ENCODE measurements around the gene TTC24.

Gene TTC24

DNA sequence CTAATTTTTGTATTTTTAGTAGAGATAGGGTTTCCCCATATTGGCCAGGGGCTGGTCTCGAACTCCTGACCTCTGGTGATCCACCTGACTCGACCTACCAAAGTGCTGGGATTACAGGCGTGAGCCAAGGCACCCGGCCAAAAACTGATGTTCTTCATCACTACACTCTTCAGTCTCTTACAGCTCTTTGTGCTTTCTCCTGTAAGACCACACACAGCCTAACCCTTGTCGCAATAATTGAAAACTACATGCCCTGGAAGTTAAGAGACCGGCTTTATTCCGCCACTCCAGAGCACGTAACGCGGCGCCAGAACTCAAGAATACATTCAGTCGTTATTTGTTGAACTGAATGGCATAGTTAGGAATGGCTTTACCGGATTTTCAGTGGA is 21.2 kb downstream of the TTC24 start:
- TF ChIP-seq GATA3 (IDR thresholded peaks at IDR 0.05; ENCODE audit: low read depth, low read length) (no peak), GATA2 (IDR thresholded peaks at IDR 0.05; ENCODE audit: low read depth, low read length) (no peak)

DNA sequence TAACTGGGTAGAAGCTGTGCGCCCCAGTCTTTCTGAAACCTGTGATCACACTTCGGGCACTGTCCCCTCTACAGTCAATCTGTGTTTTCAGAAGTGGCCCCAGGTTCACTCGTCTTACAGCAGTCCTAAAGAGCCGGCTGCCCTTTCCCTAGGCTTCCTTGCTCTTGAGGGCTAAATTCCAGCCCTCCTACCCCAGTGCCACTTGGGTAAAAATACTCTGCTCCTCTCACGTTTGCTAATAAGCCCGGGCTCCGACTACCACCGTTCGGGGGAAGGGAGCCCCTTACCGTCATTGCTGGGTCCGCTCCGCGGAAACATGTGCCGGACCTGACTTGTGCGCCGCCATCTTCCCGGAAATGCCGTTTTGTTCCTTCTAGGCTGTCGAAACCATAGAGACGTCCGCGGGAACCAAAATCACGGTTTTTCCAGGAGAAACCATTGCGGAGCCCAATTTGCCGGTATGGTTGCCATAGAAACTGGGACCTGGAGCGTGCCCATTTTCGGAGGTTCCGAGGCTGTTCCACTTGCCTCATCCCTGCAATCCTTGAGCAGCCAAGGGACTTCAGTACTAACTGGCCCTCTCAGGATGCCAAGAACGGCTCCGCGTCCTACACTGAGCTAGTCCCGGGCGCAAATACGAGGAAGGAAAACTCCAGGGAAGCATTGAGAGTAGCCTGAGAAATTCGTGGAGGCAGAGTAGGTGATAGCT is 21.8 kb downstream of the TTC24 start, which contains the start of gene GPATCH4:
GPATCH4 (minus strand) TSS at position 358 of the 709 bp plus-strand sequence.
- TF ChIP-seq GATA3 (IDR thresholded peaks at IDR 0.05; ENCODE audit: low read depth, low read length) (no peak), GATA2 (IDR thresholded peaks at IDR 0.05; ENCODE audit: low read depth, low read length) (no peak)

DNA sequence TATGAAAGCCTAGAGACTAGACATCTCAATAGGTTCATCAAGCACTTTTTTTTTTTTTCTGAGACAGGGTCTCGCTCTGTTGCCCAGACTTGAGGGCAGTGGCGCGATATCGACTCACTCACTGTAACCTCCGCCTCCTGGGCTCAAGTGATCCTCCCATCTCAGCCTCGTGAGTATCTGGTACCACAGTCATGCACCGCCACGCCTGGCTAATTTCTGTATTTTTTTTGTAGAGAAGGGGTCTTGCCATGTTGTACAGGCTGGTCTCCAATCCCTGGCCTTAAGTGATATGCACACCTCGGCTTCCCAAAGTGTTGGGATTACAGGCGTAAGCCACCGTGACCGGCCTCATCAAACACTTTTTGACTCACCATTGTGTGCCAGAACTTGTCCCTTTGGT is 22.4 kb downstream of the TTC24 start:
- TF ChIP-seq GATA3 (IDR thresholded peaks at IDR 0.05; ENCODE audit: low read depth, low read length) (no peak), GATA2 (IDR thresholded peaks at IDR 0.05; ENCODE audit: low read depth, low read length) (no peak)

DNA sequence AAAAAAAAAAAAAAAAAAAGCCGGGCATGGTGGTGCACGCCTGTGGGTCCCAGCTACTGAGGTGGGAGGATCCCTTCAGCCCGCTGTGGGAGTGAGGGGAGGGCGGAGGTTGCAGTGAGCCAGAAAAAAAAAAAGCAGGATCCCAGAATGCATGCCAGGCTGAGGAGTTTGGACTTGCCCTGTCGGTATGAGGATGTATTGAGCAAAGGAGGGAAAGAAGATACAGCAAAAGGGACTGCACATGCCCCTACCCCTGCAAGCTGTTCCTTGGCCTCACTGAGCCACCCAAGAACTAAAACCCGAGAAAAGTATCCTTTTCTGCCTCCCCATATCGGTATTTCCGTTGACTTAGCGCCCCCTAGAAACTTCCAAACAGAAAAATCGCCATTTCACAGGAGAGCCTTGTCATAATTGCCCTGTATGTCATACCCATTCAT is 23.1 kb downstream of the TTC24 start:
- no peak for TF ChIP-seq GATA2 (IDR thresholded peaks at IDR 0.05; ENCODE audit: low read depth, low read length)
- TF ChIP-seq GATA3 (IDR thresholded peaks at IDR 0.05; ENCODE audit: low read depth, low read length) = no peak

DNA sequence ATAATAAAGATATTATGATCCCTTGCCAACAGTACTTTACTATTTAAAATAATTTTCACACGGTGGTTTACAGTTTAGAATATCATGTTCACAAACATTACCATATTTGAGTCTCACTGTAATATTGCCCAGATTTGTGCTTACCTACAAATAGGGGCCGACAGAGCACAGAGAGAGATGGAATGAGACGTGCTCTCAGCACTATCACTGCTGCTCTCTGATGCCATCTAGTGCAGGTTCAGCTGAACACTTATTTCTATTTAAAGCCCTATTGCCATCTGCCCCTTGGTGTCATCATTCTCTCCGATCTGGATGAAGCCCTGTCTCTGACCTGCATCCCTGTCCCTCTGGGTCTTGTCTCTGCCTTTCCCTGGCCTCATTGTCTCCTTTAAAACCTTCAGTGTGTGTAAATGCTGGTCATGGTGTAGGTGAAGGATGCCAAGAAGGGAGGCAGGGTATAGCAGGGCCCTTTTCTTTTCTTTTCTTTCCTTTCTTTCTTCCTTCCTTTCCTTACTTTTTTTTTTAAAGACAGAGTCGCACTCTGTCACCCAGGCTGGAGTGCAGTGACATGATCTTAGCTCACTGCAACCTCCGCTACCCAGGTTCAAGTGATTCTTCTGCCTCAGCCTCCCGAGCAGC is 28.6 kb downstream of the TTC24 start:
- TF ChIP-seq GATA3 (IDR thresholded peaks at IDR 0.05; ENCODE audit: low read depth, low read length) (no peak), GATA2 (IDR thresholded peaks at IDR 0.05; ENCODE audit: low read depth, low read length) (peak; percentile 18; the same call in 1 of the 2 replicates)

DNA sequence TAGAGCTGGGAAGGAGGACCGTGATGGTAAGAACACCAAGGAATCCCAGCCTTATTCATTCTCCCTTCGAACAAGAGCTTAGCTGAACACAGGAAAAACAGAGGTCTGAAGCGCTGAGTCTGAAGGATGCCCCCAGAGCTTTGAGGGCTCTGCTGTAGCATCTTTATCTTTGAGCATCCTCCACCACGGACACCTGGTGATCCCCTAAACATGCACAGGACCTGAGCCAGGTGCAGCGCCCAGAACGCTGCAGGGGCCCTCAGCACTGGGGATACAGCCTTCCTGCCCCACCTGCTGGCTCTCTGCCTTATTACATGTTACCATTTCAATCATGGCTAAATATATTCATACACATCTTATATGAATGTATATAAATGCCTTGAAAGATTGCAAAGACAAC is 29.5 kb downstream of the TTC24 start:
- TF ChIP-seq GATA3 (IDR thresholded peaks at IDR 0.05; ENCODE audit: low read depth, low read length) (no peak), GATA2 (IDR thresholded peaks at IDR 0.05; ENCODE audit: low read depth, low read length) (no peak)

DNA sequence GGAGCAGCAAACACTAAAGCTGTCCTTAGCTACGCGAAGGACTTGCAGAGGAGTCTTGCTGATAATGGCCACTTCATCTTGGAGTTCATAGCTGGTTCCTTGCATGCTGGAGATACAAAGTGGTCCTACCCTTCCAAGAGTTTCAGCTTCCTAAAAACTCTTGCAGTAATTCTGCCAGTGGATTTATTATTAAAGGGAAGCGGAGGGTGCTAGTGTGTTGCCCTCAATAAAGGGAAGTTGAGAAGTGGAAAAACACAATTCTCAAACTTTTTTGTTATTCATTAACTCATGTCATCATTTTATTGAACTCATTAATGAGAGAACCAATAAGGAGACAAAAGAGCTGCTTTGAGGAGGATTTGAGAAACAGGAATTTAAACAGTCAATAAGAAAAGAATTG is 33.1 kb downstream of the TTC24 start:
- no peak for TF ChIP-seq GATA2 (IDR thresholded peaks at IDR 0.05; ENCODE audit: low read depth, low read length)
- TF ChIP-seq GATA3 (IDR thresholded peaks at IDR 0.05; ENCODE audit: low read depth, low read length) = no peak

DNA sequence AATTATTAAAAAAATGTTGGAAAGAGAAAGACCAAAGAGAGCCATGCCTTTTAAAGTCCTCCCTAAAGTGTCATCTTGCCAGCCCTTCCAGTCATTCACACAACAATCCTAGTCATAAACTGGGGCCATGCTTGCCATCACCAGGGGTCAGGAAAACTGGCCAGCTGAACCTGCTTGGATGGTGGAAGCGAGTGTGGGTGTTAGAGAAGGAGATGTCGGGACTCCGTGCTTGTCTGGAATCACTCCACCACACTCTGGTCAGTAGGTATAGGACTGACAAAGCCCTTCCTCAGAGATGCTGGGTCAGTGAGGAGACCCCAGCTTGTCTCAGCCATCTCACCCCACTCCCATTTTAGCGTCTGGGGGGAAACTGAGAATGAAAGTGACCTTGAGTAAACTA is 36.4 kb downstream of the TTC24 start:
- TF ChIP-seq GATA3 (IDR thresholded peaks at IDR 0.05; ENCODE audit: low read depth, low read length) = no peak
- TF ChIP-seq GATA2 (IDR thresholded peaks at IDR 0.05; ENCODE audit: low read depth, low read length) = no peak

DNA sequence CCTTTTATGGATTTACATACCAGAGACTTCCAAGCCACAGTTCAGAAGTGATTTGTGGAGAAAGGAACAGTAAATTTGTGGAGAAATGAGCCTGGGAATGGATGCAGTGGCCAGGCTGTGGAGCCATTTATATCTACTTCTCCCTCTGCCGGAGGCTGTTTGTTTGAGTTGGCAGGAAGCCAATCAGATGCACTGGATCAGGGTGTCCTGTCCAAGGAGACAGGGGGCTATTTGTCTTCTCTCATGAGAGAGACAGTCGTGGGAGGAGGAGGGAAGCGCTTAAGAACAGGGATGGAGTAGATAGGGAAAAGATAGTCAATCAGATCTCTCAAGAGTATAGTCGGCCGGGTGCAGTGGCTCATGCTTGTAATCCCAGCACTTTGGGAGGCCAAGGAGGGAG is 36.9 kb downstream of the TTC24 start:
- peak; percentile 98 for TF ChIP-seq GATA3 (IDR thresholded peaks at IDR 0.05; ENCODE audit: low read depth, low read length)
- TF ChIP-seq GATA2 (IDR thresholded peaks at IDR 0.05; ENCODE audit: low read depth, low read length) = peak; percentile 99

DNA sequence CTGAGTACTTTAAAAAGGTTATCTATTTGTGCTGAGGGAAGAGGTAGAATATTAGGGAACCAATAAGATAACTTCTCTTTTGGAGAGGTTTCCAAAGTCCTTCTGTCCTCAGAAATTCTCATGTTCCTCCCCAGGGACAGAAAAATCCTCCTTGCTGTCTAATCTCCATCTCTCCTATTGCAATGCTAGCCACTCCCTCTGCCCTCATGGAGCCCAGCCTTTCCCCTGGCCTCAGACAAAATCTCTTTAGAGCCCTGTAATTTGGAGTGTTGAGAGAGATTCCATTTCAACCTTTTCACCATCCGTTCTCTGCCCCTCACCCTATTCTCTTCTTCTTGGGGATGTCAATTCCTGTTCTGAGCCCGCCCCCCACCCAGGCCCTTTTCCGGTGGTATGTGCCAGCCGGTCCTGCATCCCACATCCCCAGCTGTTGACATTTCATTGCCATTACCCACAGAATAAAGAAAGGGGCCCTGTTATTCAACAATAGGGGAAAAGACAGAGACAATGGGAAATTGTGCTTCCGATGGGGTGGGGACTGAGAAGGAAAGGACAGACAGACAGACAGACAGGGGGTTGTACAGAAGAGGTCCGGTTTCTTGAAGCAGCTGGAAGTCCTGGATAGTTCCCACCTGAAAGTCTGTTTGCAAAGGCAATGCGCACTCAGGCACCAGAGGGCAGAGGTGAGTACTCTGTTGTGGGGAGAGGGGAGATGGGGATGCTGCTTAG is 39.5 kb downstream of the TTC24 start, which contains the start of gene HAPLN2:
HAPLN2 (plus strand) TSS at position 563 of the 729 bp plus-strand sequence. CDS start 4,076 bp downstream, outside the sequence.
- TF ChIP-seq GATA3 (IDR thresholded peaks at IDR 0.05; ENCODE audit: low read depth, low read length) (no peak), GATA2 (IDR thresholded peaks at IDR 0.05; ENCODE audit: low read depth, low read length) (no peak)

DNA sequence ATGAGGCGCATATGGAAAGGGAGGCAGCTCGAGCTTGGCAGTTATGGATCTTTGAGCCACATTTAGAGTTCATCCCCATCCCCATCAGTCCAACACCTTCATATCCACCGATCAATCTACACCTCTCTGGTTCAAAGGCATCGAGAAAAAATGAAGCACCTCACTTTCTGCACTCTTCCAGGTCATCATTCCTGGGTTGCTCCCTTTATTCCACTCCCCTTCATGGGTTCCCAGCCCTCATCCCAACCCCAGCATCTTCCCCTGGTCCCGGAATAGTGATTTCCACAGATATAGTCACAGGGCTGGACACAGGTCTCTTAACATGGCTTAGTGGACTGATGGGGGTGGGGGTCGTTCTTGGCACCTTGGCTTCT is 40.0 kb downstream of the TTC24 start:
- TF ChIP-seq GATA2 (IDR thresholded peaks at IDR 0.05; ENCODE audit: low read depth, low read length) (no peak), GATA3 (IDR thresholded peaks at IDR 0.05; ENCODE audit: low read depth, low read length) (no peak)

DNA sequence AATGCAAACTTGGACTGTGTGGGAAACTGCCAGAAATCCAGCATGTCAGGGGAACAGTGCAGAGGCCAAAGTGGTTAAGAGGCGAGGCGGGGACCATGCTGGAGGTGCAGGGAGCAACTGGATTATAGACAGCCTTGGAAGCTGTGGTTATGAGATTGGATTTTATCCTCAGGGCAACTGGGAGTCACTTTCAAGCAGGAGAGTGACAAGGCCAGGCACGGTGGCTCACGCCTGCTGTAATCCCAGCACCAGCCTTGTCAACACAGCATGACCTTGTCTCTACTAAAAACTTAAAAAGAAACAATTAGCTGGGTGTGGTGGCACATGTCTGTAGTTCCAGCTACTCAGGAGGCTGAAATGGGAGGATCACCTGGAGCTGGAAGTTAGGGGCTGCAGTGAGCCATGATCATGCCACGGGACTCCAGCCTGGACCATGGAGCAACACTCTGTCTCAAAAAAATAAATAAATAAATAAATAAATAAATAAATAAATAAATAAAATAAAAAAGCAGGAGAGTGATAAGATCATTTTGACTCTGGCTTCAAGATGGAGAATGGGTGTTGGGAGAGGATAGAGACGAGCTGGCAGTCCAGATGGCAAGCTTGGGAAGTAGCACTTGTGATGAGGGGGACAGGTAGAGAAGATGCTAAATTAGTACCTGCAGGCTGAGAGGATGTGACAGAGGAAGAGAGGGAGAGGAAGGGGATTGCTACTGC is 43.2 kb downstream of the TTC24 start:
- TF ChIP-seq GATA2 (IDR thresholded peaks at IDR 0.05; ENCODE audit: low read depth, low read length) (no peak), GATA3 (IDR thresholded peaks at IDR 0.05; ENCODE audit: low read depth, low read length) (no peak)

DNA sequence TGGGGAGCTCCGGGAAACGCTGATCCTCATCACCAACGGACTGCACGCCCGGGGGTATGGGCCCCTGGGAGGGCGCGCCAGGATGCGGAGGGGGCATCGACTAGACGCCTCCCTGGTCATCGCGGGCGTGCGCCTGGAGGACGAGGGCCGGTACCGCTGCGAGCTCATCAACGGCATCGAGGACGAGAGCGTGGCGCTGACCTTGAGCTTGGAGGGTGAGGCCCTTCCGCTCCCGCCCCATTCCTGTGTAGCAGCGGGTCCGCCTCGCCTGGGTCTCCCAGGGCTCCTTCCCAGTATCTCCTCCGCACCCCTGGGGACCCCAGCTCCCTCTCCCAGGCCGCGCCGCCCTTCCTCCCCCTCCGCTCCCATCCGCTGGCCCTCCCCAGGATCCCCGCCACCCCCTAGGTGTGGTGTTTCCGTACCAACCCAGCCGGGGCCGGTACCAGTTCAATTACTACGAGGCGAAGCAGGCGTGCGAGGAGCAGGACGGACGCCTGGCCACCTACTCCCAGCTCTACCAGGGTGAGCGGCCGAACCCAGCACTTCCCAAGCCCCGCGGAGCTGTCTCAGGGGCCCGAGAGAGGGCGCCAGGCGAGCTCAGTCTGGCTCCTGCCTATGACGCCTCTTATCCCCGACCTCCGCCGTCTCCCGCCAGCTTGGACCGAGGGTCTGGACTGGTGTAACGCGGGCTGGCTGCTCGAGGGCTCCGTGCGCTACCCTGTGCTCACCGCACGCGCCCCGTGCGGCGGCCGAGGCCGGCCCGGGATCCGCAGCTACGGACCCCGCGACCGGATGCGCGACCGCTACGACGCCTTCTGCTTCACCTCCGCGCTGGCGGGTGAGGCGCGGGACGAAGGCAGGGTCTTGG is 44.7 kb downstream of the TTC24 start:
- TF ChIP-seq GATA3 (IDR thresholded peaks at IDR 0.05; ENCODE audit: low read depth, low read length) (no peak), GATA2 (IDR thresholded peaks at IDR 0.05; ENCODE audit: low read depth, low read length) (no peak)
